Type B pancreatic cell (in vitro differentiated cells): ENCODE measurements around the gene FNDC11. TPM values are rescaled to one million over a fixed set of nuclear protein-coding genes. Genes with fewer than 3 reads are reported as not detected.

Experiments
- DNase-seq: peaks from one replicate; pipeline ENCODE4 v3.0.0; 2021; ENCODE audit warnings: mixed read lengths; ENCODE audit not compliant: unreplicated experiment; ENCODE audit errors: extremely low spot score
- H3K27ac Mint-ChIP-seq: 2 replicates; pipeline ENCODE4 v1.8.0; 2021; ENCODE audit warnings: mild to moderate bottlenecking, mixed read lengths
- H3K27me3 Mint-ChIP-seq: 2 replicates; pipeline ENCODE4 v1.8.0; 2021; ENCODE audit warnings: mixed read lengths
- H3K36me3 Mint-ChIP-seq: 2 replicates; pipeline ENCODE4 v1.8.0; 2021; ENCODE audit warnings: mixed read lengths
- H3K4me1 Mint-ChIP-seq: one replicate; pipeline ENCODE4 v1.8.0; 2021; ENCODE audit warnings: mixed read lengths; ENCODE audit not compliant: unreplicated experiment
- H3K4me3 Mint-ChIP-seq: 2 replicates; pipeline ENCODE4 v1.8.0; 2021; ENCODE audit warnings: mild to moderate bottlenecking, mixed read lengths
- H3K9me3 Mint-ChIP-seq: 2 replicates; pipeline ENCODE4 v1.8.0; 2021; ENCODE audit warnings: mixed read lengths
- total RNA-seq: library from RNA; stranded (reverse); gene quantifications from 2 replicates; pipeline ENCODE4 v1.2.1, GENCODE V29; 2021; ENCODE audit warnings: low replicate concordance
- TF ChIP-seq, protein P1 (sequence below): fragments of 200-600 bp; sonication (generic); conservative IDR thresholded peaks from 2 replicates; pipeline ENCODE4 v1.5.0; 2021; ENCODE audit warnings: antibody characterized with exemption, mild to moderate bottlenecking

The FNDC11 gene
- total RNA-seq, 1 donor from 2014 or later, result 1.4 TPM

- H3K4me1 Mint-ChIP-seq, result peaks cover 8% of the 10 kb centered on the region
- no peak for DNase-seq
- H3K4me3 Mint-ChIP-seq, result no peak overlapping the region
- H3K27ac Mint-ChIP-seq, result peak overlapping the region; percentile 24
- H3K9me3 Mint-ChIP-seq, result no peaks in the 10 kb centered on the region
- TF ChIP-seq, protein P1, sequence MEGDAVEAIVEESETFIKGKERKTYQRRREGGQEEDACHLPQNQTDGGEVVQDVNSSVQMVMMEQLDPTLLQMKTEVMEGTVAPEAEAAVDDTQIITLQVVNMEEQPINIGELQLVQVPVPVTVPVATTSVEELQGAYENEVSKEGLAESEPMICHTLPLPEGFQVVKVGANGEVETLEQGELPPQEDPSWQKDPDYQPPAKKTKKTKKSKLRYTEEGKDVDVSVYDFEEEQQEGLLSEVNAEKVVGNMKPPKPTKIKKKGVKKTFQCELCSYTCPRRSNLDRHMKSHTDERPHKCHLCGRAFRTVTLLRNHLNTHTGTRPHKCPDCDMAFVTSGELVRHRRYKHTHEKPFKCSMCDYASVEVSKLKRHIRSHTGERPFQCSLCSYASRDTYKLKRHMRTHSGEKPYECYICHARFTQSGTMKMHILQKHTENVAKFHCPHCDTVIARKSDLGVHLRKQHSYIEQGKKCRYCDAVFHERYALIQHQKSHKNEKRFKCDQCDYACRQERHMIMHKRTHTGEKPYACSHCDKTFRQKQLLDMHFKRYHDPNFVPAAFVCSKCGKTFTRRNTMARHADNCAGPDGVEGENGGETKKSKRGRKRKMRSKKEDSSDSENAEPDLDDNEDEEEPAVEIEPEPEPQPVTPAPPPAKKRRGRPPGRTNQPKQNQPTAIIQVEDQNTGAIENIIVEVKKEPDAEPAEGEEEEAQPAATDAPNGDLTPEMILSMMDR, result no peak
- no peaks in the 10 kb centered on the region for H3K36me3 Mint-ChIP-seq
- no peaks in the 10 kb centered on the region for H3K27me3 Mint-ChIP-seq
Measured at GRCh38 chr20:63532449-63532971, 21.4 kb upstream of the FNDC11 start.

- H3K27ac Mint-ChIP-seq, result no peak overlapping the region
- no peaks in the 10 kb centered on the region for H3K27me3 Mint-ChIP-seq
- TF ChIP-seq, protein P1, result no peak
- H3K9me3 Mint-ChIP-seq, result no peaks in the 10 kb centered on the region
- H3K36me3 Mint-ChIP-seq, result no peaks in the 10 kb centered on the region
- H3K4me1 Mint-ChIP-seq, result peaks cover 8% of the 10 kb centered on the region
- no peak overlapping the region for H3K4me3 Mint-ChIP-seq
- DNase-seq, result no peak
Measured at GRCh38 chr20:63533388-63533787, 20.6 kb upstream of the FNDC11 start.

GRCh38 chr20:63533871-63534393 lies 20.0 kb upstream of the FNDC11 start:
- no peak for DNase-seq
- no peaks in the 10 kb centered on the region for H3K36me3 Mint-ChIP-seq
- no peaks in the 10 kb centered on the region for H3K27me3 Mint-ChIP-seq
- peaks cover 8% of the 10 kb centered on the region for H3K4me1 Mint-ChIP-seq
- TF ChIP-seq, protein P1, result no peak
- H3K27ac Mint-ChIP-seq, result no peak overlapping the region
- no peak overlapping the region for H3K4me3 Mint-ChIP-seq
- no peaks in the 10 kb centered on the region for H3K9me3 Mint-ChIP-seq

DNA sequence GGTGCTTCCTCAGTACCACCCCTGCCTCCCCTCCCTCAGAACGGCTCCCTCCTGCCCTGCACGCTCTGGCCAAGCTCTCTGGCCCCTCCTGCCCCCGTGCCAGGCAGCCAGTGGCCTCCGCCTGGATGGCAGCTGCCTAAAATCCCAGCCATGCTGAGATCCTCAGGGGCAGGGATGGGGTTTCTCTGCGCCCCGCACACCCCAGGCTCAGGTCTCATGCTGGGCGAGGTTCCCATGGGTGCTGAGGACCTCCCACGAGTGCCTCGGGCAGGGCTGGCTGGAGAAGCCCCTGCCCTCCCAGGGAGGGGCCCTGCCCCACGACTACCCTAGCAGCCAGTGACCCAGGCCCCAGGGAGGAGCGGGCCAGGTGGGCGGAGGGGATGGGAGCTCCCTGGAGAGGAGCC lies 19.5 kb upstream of the FNDC11 start:
- TF ChIP-seq, protein P1, result no peak
- Mint-ChIP-seq H3K4me3 (no peak overlapping the region), H3K36me3 (no peaks in the 10 kb centered on the region), H3K9me3 (no peaks in the 10 kb centered on the region), H3K27ac (no peak overlapping the region), H3K4me1 (peaks cover 8% of the 10 kb centered on the region), H3K27me3 (no peaks in the 10 kb centered on the region)
- no peak for DNase-seq

DNA sequence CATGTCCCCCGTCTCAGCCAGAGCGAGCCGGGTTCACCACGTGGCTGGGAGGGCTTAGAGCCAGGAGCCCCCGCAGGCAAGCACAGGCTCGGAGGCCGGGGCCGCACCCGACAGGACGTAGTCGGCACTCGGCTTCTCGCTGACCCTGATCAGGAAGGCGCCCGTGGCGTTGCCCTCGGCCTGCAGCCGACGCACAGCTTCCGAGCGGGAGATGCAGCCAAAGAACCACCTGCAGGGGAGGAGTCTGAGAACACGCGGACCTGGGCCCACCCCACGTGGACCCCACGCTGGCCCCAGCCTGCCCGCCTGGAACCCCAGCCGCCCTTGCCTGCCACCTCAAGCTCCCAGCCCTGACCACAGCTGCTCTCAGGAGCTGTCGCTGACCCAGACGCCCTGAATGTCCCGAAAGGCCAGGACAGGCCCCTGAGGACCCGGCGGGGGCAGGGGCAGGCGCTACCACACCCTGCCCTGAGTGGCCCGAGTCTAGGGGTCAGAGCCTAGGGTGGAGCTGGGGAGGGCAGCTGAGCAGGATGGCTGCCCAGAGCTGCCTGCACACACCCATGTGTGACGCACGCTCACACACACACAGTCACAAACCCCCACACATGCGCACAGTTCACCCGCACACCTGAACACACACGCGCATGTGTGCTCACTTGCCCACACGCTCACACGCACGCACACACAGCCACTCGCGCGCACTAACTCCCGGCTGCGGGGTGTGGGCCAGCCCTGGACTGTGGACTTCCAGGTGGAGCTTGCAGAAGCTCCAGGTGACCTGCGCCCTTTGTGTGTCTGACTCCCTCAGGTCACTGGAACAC lies 18.9 kb upstream of the FNDC11 start:
- H3K4me3 Mint-ChIP-seq, result no peak overlapping the region
- no peak for DNase-seq
- H3K4me1 Mint-ChIP-seq, result peaks cover 8% of the 10 kb centered on the region
- H3K27me3 Mint-ChIP-seq, result no peaks in the 10 kb centered on the region
- H3K27ac Mint-ChIP-seq, result no peak overlapping the region
- H3K9me3 Mint-ChIP-seq, result no peaks in the 10 kb centered on the region
- H3K36me3 Mint-ChIP-seq, result no peaks in the 10 kb centered on the region
- TF ChIP-seq, protein P1, result no peak
